ENCODE data around the gene ADM2.

- TF ChIP-seq, protein P1, sequence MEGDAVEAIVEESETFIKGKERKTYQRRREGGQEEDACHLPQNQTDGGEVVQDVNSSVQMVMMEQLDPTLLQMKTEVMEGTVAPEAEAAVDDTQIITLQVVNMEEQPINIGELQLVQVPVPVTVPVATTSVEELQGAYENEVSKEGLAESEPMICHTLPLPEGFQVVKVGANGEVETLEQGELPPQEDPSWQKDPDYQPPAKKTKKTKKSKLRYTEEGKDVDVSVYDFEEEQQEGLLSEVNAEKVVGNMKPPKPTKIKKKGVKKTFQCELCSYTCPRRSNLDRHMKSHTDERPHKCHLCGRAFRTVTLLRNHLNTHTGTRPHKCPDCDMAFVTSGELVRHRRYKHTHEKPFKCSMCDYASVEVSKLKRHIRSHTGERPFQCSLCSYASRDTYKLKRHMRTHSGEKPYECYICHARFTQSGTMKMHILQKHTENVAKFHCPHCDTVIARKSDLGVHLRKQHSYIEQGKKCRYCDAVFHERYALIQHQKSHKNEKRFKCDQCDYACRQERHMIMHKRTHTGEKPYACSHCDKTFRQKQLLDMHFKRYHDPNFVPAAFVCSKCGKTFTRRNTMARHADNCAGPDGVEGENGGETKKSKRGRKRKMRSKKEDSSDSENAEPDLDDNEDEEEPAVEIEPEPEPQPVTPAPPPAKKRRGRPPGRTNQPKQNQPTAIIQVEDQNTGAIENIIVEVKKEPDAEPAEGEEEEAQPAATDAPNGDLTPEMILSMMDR (IDR thresholded peaks at IDR 0.05): no peak
- no peak for TF ChIP-seq POLR2A (IDR thresholded peaks at IDR 0.05)
Measured at GRCh38 chr22:50523806-50524675, 42.7 kb downstream of the ADM2 start.

Measured in vagina (tissue), 2 donors.